Measurements from ENCODE around the gene UBE2Q2. TPM values are rescaled to one million over a fixed set of nuclear protein-coding genes. Genes with fewer than 3 reads are reported as not detected.

The UBE2Q2 gene
- total RNA-seq, 3 donors from 2014 or later (not counting 1 experiment from before 2014, with no cell fraction given): 39.5 to 64.6 (median 63.9) TPM

- H3K27ac Mint-ChIP-seq: no peak overlapping the region
- DNase-seq: no peak
- H3K4me1 Mint-ChIP-seq: peaks cover 7 to 18% of the 10 kb centered on the region in 2 donors
- H3K4me3 Mint-ChIP-seq: no peak overlapping the region
- Histone ChIP-seq H3K36me3 (ENCODE audit: control insufficient read depth, insufficient read depth, low read length) (no peaks in the 10 kb centered on the region), H3K4me1 (ENCODE audit: control insufficient read depth, insufficient read depth, low read length) (no peaks in the 10 kb centered on the region), H3K9me3 (ENCODE audit: control insufficient read depth, insufficient read depth, low read length) (no peaks in the 10 kb centered on the region), H3K27ac (ENCODE audit: low read length) (no peak overlapping the region), H3K27me3 (ENCODE audit: control insufficient read depth, insufficient read depth, low read length) (no peaks in the 10 kb centered on the region), H3K4me3 (ENCODE audit: low read length) (no peak overlapping the region)
- WGBS (ENCODE audit: insufficient coverage): 75% methylated on average over 1 of the region's 1 CpG
- no peak for TF ChIP-seq CTCF (IDR thresholded peaks at IDR 0.05)
- no peak for ATAC-seq
- no peaks in the 10 kb centered on the region for H3K9me3 Mint-ChIP-seq
- intact Hi-C loops (cut with micrococcal nuclease): no loop called here
- H3K27me3 Mint-ChIP-seq (ENCODE audit: low read depth in 2 of 2): peaks cover 19 to 49% of the 10 kb centered on the region in 2 donors
- H3K36me3 Mint-ChIP-seq: no peaks in the 10 kb centered on the region
These were observed 103.8 kb downstream of the UBE2Q2 start for GRCh38 chr15:75947092-75947491.

- no peak for DNase-seq
- Histone ChIP-seq H3K27me3 (ENCODE audit: control insufficient read depth, insufficient read depth, low read length) (no peaks in the 10 kb centered on the region), H3K27ac (ENCODE audit: low read length) (no peak overlapping the region), H3K4me1 (ENCODE audit: control insufficient read depth, insufficient read depth, low read length) (no peaks in the 10 kb centered on the region), H3K9me3 (ENCODE audit: control insufficient read depth, insufficient read depth, low read length) (no peaks in the 10 kb centered on the region), H3K4me3 (ENCODE audit: low read length) (no peak overlapping the region), H3K36me3 (ENCODE audit: control insufficient read depth, insufficient read depth, low read length) (no peaks in the 10 kb centered on the region)
- no peak for ATAC-seq
- 84% methylated on average over 8 of the region's 8 CpGs for WGBS (ENCODE audit: insufficient coverage)
- TF ChIP-seq CTCF (IDR thresholded peaks at IDR 0.05): no peak
- Mint-ChIP-seq H3K4me1 (peaks cover 12 to 18% of the 10 kb centered on the region in 2 donors), H3K9me3 (no peaks in the 10 kb centered on the region), H3K27ac (no peak overlapping the region), H3K36me3 (no peaks in the 10 kb centered on the region), H3K4me3 (no peak overlapping the region), H3K27me3 (ENCODE audit: low read depth in 2 of 2) (peaks cover 19 to 59% of the 10 kb centered on the region in 2 donors)
- intact Hi-C loops (cut with micrococcal nuclease): no loop called here
These were observed 105.6 kb downstream of the UBE2Q2 start for GRCh38 chr15:75948761-75949296.

Other genes starting within 250 kb of the UBE2Q2 start
- 10 to 100 TPM; 13.8 to 20.7 (median 14.8) TPM for gene SNUPN, start 217.7 kb upstream of the UBE2Q2 start, total RNA-seq
- gene IMP3, start 203.2 kb upstream of the UBE2Q2 start, total RNA-seq: 10 to 100 TPM; 22.9 to 37.1 (median 35.8) TPM
- 1 to 10 TPM; 2.5 to 5.6 (median 5.1) TPM for gene SNX33, start 195.5 kb upstream of the UBE2Q2 start, total RNA-seq
- gene CSPG4, start 130.6 kb upstream of the UBE2Q2 start, total RNA-seq: under 1 TPM; 0.05 to 0.09 (median 0.07) TPM
- gene FBXO22, start 60.4 kb downstream of the UBE2Q2 start, total RNA-seq: 10 to 100 TPM in 2 of 3 donors, 1 to 10 TPM in 1; 8.5 to 16.2 (median 11.8) TPM
- gene NRG4, start 169.0 kb downstream of the UBE2Q2 start, total RNA-seq: not detected
- not detected for gene TMEM266, start 216.5 kb downstream of the UBE2Q2 start, total RNA-seq

Measured in natural killer cell (primary cell).